Retinal pigment epithelial cell (primary cell): ENCODE measurements around the gene KIR2DL1.
"Not testable (repeated sequence)": the region's sequence is repeated elsewhere in the genome, so short reads cannot be mapped to it uniquely, and the experiment has no call there.

ENCODE experiments used
- DNase-seq: peaks from one replicate; pipeline ENCODE4 v3.0.0-alpha.2; 2010; ENCODE audit warnings: low read depth
- H3K4me3 ChIP-seq: 2 replicates; pipeline ENCODE4 v1.5.1; 2011; ENCODE audit warnings: mild to moderate bottlenecking, low read length, control low read depth, moderate library complexity
- TF ChIP-seq, protein P1 (sequence below): conservative IDR thresholded peaks from 2 replicates; pipeline ENCODE4 v1.5.1; 2011; ENCODE audit warnings: low read depth, low read length, control low read depth, inconsistent platforms

The KIR2DL1 gene

DNA sequence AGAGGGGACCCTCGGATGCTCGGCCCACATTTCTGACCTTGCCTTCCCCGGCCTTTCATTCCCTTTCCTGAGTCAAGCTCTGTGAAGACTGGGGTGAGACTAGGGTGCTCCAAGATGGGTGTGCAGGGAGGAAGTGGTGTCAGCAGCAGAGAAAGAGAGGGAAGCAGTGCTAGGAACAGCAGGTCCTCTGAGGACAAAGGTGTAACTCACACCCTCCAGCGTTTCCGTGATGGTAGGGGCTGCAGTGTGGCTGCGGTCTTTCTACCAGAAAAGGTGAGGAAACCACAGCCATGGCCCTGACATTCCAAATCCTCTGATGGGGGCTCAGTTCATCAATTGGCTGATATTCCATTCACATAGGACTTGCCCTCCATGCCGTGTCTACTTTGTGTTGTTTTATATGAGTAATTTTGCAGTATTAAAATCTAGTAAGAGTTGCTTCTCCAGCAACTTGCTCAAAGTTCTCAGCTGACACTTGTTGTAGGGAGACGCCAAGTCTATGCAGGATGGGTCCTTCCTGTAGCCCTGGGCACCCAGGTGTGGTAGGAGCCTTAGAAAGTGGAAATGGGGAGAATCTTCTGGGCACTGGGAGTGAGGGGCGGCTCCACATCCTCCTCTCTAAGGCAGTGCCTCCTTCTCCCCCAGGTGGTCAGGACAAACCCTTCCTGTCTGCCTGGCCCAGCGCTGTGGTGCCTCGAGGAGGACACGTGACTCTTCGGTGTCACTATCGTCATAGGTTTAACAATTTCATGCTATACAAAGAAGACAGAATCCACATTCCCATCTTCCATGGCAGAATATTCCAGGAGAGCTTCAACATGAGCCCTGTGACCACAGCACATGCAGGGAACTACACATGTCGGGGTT, 48.3 kb downstream of the KIR2DL1 start:
- DNase-seq = no peak
- no peak overlapping the region for H3K4me3 ChIP-seq
- TF ChIP-seq, protein P1, sequence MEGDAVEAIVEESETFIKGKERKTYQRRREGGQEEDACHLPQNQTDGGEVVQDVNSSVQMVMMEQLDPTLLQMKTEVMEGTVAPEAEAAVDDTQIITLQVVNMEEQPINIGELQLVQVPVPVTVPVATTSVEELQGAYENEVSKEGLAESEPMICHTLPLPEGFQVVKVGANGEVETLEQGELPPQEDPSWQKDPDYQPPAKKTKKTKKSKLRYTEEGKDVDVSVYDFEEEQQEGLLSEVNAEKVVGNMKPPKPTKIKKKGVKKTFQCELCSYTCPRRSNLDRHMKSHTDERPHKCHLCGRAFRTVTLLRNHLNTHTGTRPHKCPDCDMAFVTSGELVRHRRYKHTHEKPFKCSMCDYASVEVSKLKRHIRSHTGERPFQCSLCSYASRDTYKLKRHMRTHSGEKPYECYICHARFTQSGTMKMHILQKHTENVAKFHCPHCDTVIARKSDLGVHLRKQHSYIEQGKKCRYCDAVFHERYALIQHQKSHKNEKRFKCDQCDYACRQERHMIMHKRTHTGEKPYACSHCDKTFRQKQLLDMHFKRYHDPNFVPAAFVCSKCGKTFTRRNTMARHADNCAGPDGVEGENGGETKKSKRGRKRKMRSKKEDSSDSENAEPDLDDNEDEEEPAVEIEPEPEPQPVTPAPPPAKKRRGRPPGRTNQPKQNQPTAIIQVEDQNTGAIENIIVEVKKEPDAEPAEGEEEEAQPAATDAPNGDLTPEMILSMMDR = no peak

DNA sequence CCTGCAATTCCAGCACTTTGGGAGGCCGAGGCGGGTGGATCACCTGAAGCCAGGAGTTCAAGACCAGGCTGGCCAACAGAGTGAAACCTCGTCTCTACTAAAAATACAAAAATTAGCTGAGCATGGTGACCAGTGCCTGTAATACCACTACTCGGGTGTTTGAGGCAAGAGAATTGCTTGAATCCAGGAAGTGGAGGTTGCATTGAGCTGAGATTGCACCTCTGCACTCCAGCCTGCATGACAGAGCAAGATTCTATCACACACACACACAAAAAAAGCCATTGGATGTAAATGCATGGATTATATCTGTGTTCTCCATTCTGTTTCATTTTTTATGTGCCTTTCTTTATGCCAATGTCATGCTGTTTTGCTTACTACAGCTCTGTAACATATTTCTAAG, 54.8 kb downstream of the KIR2DL1 start:
- not testable (repeated sequence) for DNase-seq, H3K4me3 ChIP-seq

DNA sequence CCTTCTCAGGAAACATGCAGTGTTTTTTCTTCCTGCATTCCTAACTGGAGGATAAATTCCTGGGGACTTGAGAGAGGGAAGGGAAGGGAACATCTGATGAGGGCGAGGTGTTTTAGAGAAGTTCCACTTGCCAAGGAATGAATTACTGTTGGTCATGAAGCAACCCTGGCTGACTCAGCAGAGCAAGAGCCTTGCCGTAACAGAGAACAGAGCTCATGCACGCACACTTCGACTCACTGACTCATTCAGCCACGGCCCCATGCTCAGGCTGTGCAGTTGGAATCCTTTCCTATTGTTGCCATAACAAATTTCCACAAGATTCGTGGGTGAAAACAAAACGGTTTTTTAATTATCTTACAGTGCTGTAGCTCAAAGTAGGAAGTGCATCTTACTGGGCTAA, 55.7 kb downstream of the KIR2DL1 start:
- not testable (repeated sequence) for DNase-seq, H3K4me3 ChIP-seq

DNA sequence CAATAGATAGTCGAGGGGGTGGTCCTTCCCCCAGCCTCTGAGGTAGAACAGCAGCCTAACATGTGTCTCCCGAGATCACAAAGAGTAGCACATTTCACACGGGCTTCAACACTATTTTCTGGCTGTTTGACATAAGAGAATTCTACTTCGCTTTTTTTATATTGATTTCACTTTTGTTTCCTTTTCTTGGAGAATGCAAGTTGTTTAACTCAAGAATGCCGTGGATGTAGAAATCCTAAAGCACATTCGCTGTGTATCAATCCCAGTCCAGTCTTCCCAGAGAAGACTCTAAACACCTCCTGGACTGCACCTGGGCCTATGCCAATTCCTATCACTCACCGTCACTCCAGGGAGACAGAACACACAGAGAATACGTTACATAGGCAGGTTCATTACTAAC, 58.5 kb downstream of the KIR2DL1 start:
- not testable (repeated sequence) for DNase-seq, H3K4me3 ChIP-seq

DNA sequence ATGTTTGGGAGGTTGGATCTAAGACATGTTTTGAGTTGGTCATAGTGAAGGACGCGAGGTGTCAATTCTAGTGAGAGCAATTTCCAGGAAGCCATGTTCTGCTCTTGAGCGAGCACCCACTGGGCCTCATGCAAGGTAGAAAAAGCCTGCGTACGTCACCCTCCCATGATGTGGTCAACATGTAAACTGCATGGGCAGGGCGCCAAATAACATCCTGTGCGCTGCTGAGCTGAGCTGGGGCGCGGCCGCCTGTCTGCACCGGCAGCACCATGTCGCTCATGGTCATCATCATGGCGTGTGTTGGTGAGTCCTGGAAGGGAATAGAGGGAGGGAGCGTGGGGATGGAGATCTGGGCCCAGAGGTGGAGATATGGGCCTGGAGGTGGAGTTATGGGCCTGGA, 62.9 kb downstream of the KIR2DL1 start, which contains the start of gene KIR2DS4:
Gene KIR2DS4, plus strand, starts transcription at position 181 of the 400 bp plus-strand sequence.
- not testable (repeated sequence) for DNase-seq, H3K4me3 ChIP-seq
